Measurements from ENCODE around the gene TM4SF5. TPM values are rescaled to one million over a fixed set of nuclear protein-coding genes. Genes with fewer than 3 reads are reported as not detected.
"Not testable (repeated sequence)": the region's sequence is repeated elsewhere in the genome, so short reads cannot be mapped to it uniquely, and the experiment has no call there.

TM4SF5 gene
- polyA plus RNA-seq, 1 donor: 1.1 TPM

GRCh38 chr17:4827399-4827798 lies 55.7 kb downstream of the TM4SF5 start:
- DNase-seq: no peak

- not testable (repeated sequence) for DNase-seq
Measured at GRCh38 chr17:4832829-4833177, 61.1 kb downstream of the TM4SF5 start.

Other genes starting within 250 kb of the TM4SF5 start
- gene MYBBP1A, start 216.5 kb upstream of the TM4SF5 start, polyA plus RNA-seq (ENCODE audit: insufficient read length): 38.1 TPM
- 6.3 TPM for gene GGT6, start 211.3 kb upstream of the TM4SF5 start, polyA plus RNA-seq (ENCODE audit: insufficient read length)
- 57.5 TPM for gene SMTNL2, start 187.4 kb upstream of the TM4SF5 start, polyA plus RNA-seq (ENCODE audit: insufficient read length)
- gene ALOX15, start 130.2 kb upstream of the TM4SF5 start, polyA plus RNA-seq (ENCODE audit: insufficient read length): 0.25 TPM
- 46.5 TPM for gene PELP1, start 67.7 kb upstream of the TM4SF5 start, polyA plus RNA-seq (ENCODE audit: insufficient read length)
- gene ARRB2, start 61.3 kb upstream of the TM4SF5 start, polyA plus RNA-seq (ENCODE audit: insufficient read length): 32.7 TPM
- gene MED11, start 40.5 kb upstream of the TM4SF5 start, polyA plus RNA-seq (ENCODE audit: insufficient read length): 23.1 TPM
- gene ZMYND15, start 32.1 kb upstream of the TM4SF5 start, polyA plus RNA-seq (ENCODE audit: insufficient read length): 0.32 TPM
- 9.5 TPM for gene CXCL16, start 32.0 kb upstream of the TM4SF5 start, polyA plus RNA-seq (ENCODE audit: insufficient read length)
- gene VMO1, start 14.5 kb downstream of the TM4SF5 start, polyA plus RNA-seq (ENCODE audit: insufficient read length): 0.33 TPM
- 4.1 TPM for gene GLTPD2, start 17.1 kb downstream of the TM4SF5 start, polyA plus RNA-seq (ENCODE audit: insufficient read length)
- 122 TPM for gene PSMB6, start 24.3 kb downstream of the TM4SF5 start, polyA plus RNA-seq (ENCODE audit: insufficient read length)
- 44.5 TPM for gene PLD2, start 35.3 kb downstream of the TM4SF5 start, polyA plus RNA-seq (ENCODE audit: insufficient read length)
- gene MINK1, start 61.5 kb downstream of the TM4SF5 start, polyA plus RNA-seq (ENCODE audit: insufficient read length): 69.7 TPM
- 0.71 TPM for gene C17orf107, start 127.7 kb downstream of the TM4SF5 start, polyA plus RNA-seq (ENCODE audit: insufficient read length)
- gene CHRNE, start 131.2 kb downstream of the TM4SF5 start, polyA plus RNA-seq (ENCODE audit: insufficient read length): 1.2 TPM
- 3.2 TPM for gene GP1BA, start 160.4 kb downstream of the TM4SF5 start, polyA plus RNA-seq (ENCODE audit: insufficient read length)
- 65.3 TPM for gene SLC25A11, start 168.2 kb downstream of the TM4SF5 start, polyA plus RNA-seq (ENCODE audit: insufficient read length)
- gene RNF167, start 168.4 kb downstream of the TM4SF5 start, polyA plus RNA-seq (ENCODE audit: insufficient read length): 136 TPM
- 323 TPM for gene PFN1, start 176.6 kb downstream of the TM4SF5 start, polyA plus RNA-seq (ENCODE audit: insufficient read length)
- 23.4 TPM for gene ENO3, start 179.2 kb downstream of the TM4SF5 start, polyA plus RNA-seq (ENCODE audit: insufficient read length)
- gene SPAG7, start 195.9 kb downstream of the TM4SF5 start, polyA plus RNA-seq (ENCODE audit: insufficient read length): 87.8 TPM
- gene CAMTA2, start 215.8 kb downstream of the TM4SF5 start, polyA plus RNA-seq (ENCODE audit: insufficient read length): 31.7 TPM
- gene INCA1, start 225.6 kb downstream of the TM4SF5 start, polyA plus RNA-seq (ENCODE audit: insufficient read length): 8.8 TPM
- gene KIF1C, start 226.1 kb downstream of the TM4SF5 start, polyA plus RNA-seq (ENCODE audit: insufficient read length): 83.5 TPM

Data from left kidney (tissue), 2 donors.